Neuron (in vitro differentiated cells): ENCODE data around the gene RNF112.

Experiments used
- H2AFZ ChIP-seq: one replicate; pipeline ENCODE4 v1.6.1; 2013; ENCODE audit warnings: low read depth, mild to moderate bottlenecking, inconsistent platforms, low read length, moderate library complexity
- H3K27me3 ChIP-seq: one replicate; pipeline ENCODE4 v1.6.1; 2013; ENCODE audit warnings: low read length; ENCODE audit not compliant: insufficient read depth
- H3K36me3 ChIP-seq: one replicate; pipeline ENCODE4 v1.6.1; 2013; ENCODE audit warnings: low read length; ENCODE audit not compliant: insufficient read depth
- H3K4me1 ChIP-seq: one replicate; pipeline ENCODE4 v1.6.1; 2013; ENCODE audit warnings: low read length; ENCODE audit not compliant: insufficient read depth
- H3K4me3 ChIP-seq: 2 replicates; pipeline ENCODE4 v1.5.1; 2013; ENCODE audit warnings: mild to moderate bottlenecking, low read length, moderate library complexity
- H3K9me3 ChIP-seq: one replicate; pipeline ENCODE4 v1.6.1; 2013; ENCODE audit warnings: low read length

RNF112 gene

GRCh38 chr17:19387921-19388521 lies 23.0 kb upstream of the RNF112 start:
- Histone ChIP-seq H3K9me3 (no peaks in the 10 kb centered on the region), H3K36me3 (peaks cover 22% of the 10 kb centered on the region), H3K27me3 (peaks cover 14% of the 10 kb centered on the region), H3K4me3 (no peak overlapping the region), H3K4me1 (peaks cover 17% of the 10 kb centered on the region), H2AFZ (no peak overlapping the region)

GRCh38 chr17:19388791-19389785 lies 21.9 kb upstream of the RNF112 start:
- no peaks in the 10 kb centered on the region for H3K9me3 ChIP-seq
- H3K4me3 ChIP-seq: no peak overlapping the region
- H3K27me3 ChIP-seq: peaks cover 14% of the 10 kb centered on the region
- H3K36me3 ChIP-seq: peaks cover 12% of the 10 kb centered on the region
- peaks cover 17% of the 10 kb centered on the region for H3K4me1 ChIP-seq
- H2AFZ ChIP-seq: no peak overlapping the region

- Histone ChIP-seq H3K4me1 (peaks cover 17% of the 10 kb centered on the region), H3K9me3 (no peaks in the 10 kb centered on the region), H3K36me3 (no peaks in the 10 kb centered on the region), H2AFZ (no peak overlapping the region), H3K4me3 (no peak overlapping the region), H3K27me3 (peaks cover 14% of the 10 kb centered on the region)
These were observed 20.1 kb upstream of the RNF112 start for GRCh38 chr17:19390951-19391350.

GRCh38 chr17:19391432-19391831 lies 19.6 kb upstream of the RNF112 start:
- no peak overlapping the region for H3K4me3 ChIP-seq
- H3K36me3 ChIP-seq: no peaks in the 10 kb centered on the region
- H3K9me3 ChIP-seq: no peaks in the 10 kb centered on the region
- peaks cover 14% of the 10 kb centered on the region for H3K27me3 ChIP-seq
- peaks cover 13% of the 10 kb centered on the region for H3K4me1 ChIP-seq
- no peak overlapping the region for H2AFZ ChIP-seq

GRCh38 chr17:19392303-19392702 lies 18.7 kb upstream of the RNF112 start:
- no peak overlapping the region for H3K4me3 ChIP-seq
- H2AFZ ChIP-seq: no peak overlapping the region
- peaks cover 14% of the 10 kb centered on the region for H3K27me3 ChIP-seq
- peaks cover 4% of the 10 kb centered on the region for H3K4me1 ChIP-seq
- no peaks in the 10 kb centered on the region for H3K9me3 ChIP-seq
- no peaks in the 10 kb centered on the region for H3K36me3 ChIP-seq

- H3K4me1 ChIP-seq: no peaks in the 10 kb centered on the region
- H3K9me3 ChIP-seq: no peaks in the 10 kb centered on the region
- H2AFZ ChIP-seq: no peak overlapping the region
- H3K27me3 ChIP-seq: peaks cover 2% of the 10 kb centered on the region
- H3K36me3 ChIP-seq: no peaks in the 10 kb centered on the region
- H3K4me3 ChIP-seq: no peak overlapping the region
These were observed 13.4 kb upstream of the RNF112 start for GRCh38 chr17:19397556-19398041.

- Histone ChIP-seq H2AFZ (no peak overlapping the region), H3K9me3 (no peaks in the 10 kb centered on the region), H3K4me1 (no peaks in the 10 kb centered on the region), H3K4me3 (no peak overlapping the region), H3K36me3 (no peaks in the 10 kb centered on the region), H3K27me3 (no peaks in the 10 kb centered on the region)
These were observed 12.5 kb upstream of the RNF112 start for GRCh38 chr17:19398301-19399181.

GRCh38 chr17:19399750-19400450 lies 11.1 kb upstream of the RNF112 start:
- no peak overlapping the region for H3K4me3 ChIP-seq
- H3K27me3 ChIP-seq: no peaks in the 10 kb centered on the region
- no peaks in the 10 kb centered on the region for H3K36me3 ChIP-seq
- H2AFZ ChIP-seq: no peak overlapping the region
- H3K4me1 ChIP-seq: no peaks in the 10 kb centered on the region
- H3K9me3 ChIP-seq: no peaks in the 10 kb centered on the region

- no peaks in the 10 kb centered on the region for H3K27me3 ChIP-seq
- H3K4me3 ChIP-seq: no peak overlapping the region
- H3K9me3 ChIP-seq: no peaks in the 10 kb centered on the region
- no peaks in the 10 kb centered on the region for H3K36me3 ChIP-seq
- no peak overlapping the region for H2AFZ ChIP-seq
- H3K4me1 ChIP-seq: no peaks in the 10 kb centered on the region
These were observed 9.6 kb upstream of the RNF112 start for GRCh38 chr17:19401321-19402010.

GRCh38 chr17:19402171-19402570 lies 8.9 kb upstream of the RNF112 start:
- no peaks in the 10 kb centered on the region for H3K27me3 ChIP-seq
- no peaks in the 10 kb centered on the region for H3K9me3 ChIP-seq
- H3K36me3 ChIP-seq: no peaks in the 10 kb centered on the region
- no peak overlapping the region for H3K4me3 ChIP-seq
- H2AFZ ChIP-seq: no peak overlapping the region
- no peaks in the 10 kb centered on the region for H3K4me1 ChIP-seq

GRCh38 chr17:19403021-19403420 lies 8.0 kb upstream of the RNF112 start:
- Histone ChIP-seq H3K27me3 (no peaks in the 10 kb centered on the region), H3K36me3 (no peaks in the 10 kb centered on the region), H3K4me1 (no peaks in the 10 kb centered on the region), H3K4me3 (no peak overlapping the region), H2AFZ (no peak overlapping the region), H3K9me3 (no peaks in the 10 kb centered on the region)

GRCh38 chr17:19404264-19404663 lies 6.8 kb upstream of the RNF112 start:
- Histone ChIP-seq H3K4me1 (no peaks in the 10 kb centered on the region), H2AFZ (no peak overlapping the region), H3K9me3 (no peaks in the 10 kb centered on the region), H3K36me3 (no peaks in the 10 kb centered on the region), H3K27me3 (peaks cover 2% of the 10 kb centered on the region), H3K4me3 (no peak overlapping the region)
